Lung (tissue), 12 donors: ENCODE results near the gene OR6C75. TPM values are rescaled to one million over a fixed set of nuclear protein-coding genes. Genes with fewer than 3 reads are reported as not detected.

ENCODE experiments used
- ATAC-seq: fragments of 200-7000 bp; cut with Tn5 transposase; one replicate; pipeline ENCODE4 v1.9.1; 2020; ENCODE audit warnings: moderate number of reproducible peaks; ENCODE audit not compliant: insufficient read depth, low FRiP score
- DNase-seq, 3 donors: peaks; one replicate each; pipeline ENCODE4 v3.0.0-alpha.2; 2013 to 2017
- H3K27ac ChIP-seq, 2 donors: one replicate each; pipeline ENCODE4 v1.5.1; 2013; ENCODE audit warnings: mild to moderate bottlenecking in 2 of 2, moderate library complexity in 2 of 2, control low read depth in 1 of 2, inconsistent platforms in 1 of 2, low read depth in 1 of 2, low read length in 1 of 2
- H3K27me3 ChIP-seq, 3 donors: one replicate each; pipeline ENCODE4 v1.5.1; 2013; ENCODE audit warnings: low read length in 2 of 3; ENCODE audit not compliant: control insufficient read depth in 3 of 3, insufficient read depth in 3 of 3
- H3K36me3 ChIP-seq, 4 donors: one replicate each; pipeline ENCODE4 v1.5.1; 2013; ENCODE audit warnings: low read length in 4 of 4, mild to moderate bottlenecking in 1 of 4, moderate library complexity in 1 of 4; ENCODE audit not compliant: control insufficient read depth in 4 of 4, insufficient read depth in 4 of 4
- H3K4me1 ChIP-seq, 5 donors: one replicate each; pipeline ENCODE4 v1.5.1; 2013; ENCODE audit warnings: low read length in 5 of 5, mild to moderate bottlenecking in 2 of 5, moderate library complexity in 1 of 5; ENCODE audit not compliant: control insufficient read depth in 5 of 5, insufficient read depth in 5 of 5
- H3K4me3 ChIP-seq: one replicate; pipeline ENCODE4 v1.5.1; 2013; ENCODE audit warnings: mild to moderate bottlenecking, control low read depth, moderate library complexity
- H3K9ac ChIP-seq, 2 donors: one replicate each; pipeline ENCODE4 v1.5.1; 2013; ENCODE audit warnings: low read length in 2 of 2, control low read depth in 1 of 2; ENCODE audit not compliant: insufficient read depth in 1 of 2
- H3K9me3 ChIP-seq, 4 donors: one replicate each; pipeline ENCODE4 v1.5.1; 2013; ENCODE audit warnings: low read length in 3 of 4, mild to moderate bottlenecking in 1 of 4, moderate library complexity in 1 of 4; ENCODE audit not compliant: control insufficient read depth in 4 of 4, insufficient read depth in 3 of 4
- CTCF ChIP-seq: IDR thresholded peaks from 2 replicates; pipeline ENCODE4 v1.5.1; 2012; ENCODE audit warnings: mild to moderate bottlenecking; ENCODE audit errors: control extremely low read depth, extremely low read depth
- WGBS, 2 donors: extraction: QIAGEN DNeasy Blood & Tissue Kit; methylation state at CpG; one replicate each; pipeline ENCODE4 v1.1.7; 2013; 5-methylcytosine and 5-hydroxymethylcytosine counted together
- polyA plus RNA-seq, 2 donors: library from polyadenylated mRNA; stranded (reverse); fragments of 200-250 nt; gene quantifications; one replicate each; pipeline ENCODE4 v1.2.1, GENCODE V29; 2013
- total RNA-seq, 2 donors: library from RNA; depleted of rRNA in 1 of 2; stranded (reverse); fragments of >200 nt in 1 of 2; gene quantifications; one replicate each; pipeline ENCODE4 v1.2.1, GENCODE V29; 2014 to 2021
- donor health status: control.
- donor health status: control.
- donor health status: Bipolar disorder and iron deficiency.
- donor health status: healthy.
- donor health status: DM: yes; HTN: yes; CAD: no.

The OR6C75 gene
- total and polyA plus RNA-seq, 4 donors, result not detected

GRCh38 chr12:55372521-55372920 is 9.7 kb downstream of the OR6C75 start:
- no peaks in the 10 kb centered on the region for H3K4me1 ChIP-seq
- no peaks in the 10 kb centered on the region for H3K27me3 ChIP-seq
- no peak overlapping the region for H3K27ac ChIP-seq

GRCh38 chr12:55385891-55386290 is 23.1 kb downstream of the OR6C75 start:
- no peak overlapping the region for H3K9ac ChIP-seq
- no peaks in the 10 kb centered on the region for H3K36me3 ChIP-seq
- H3K4me1 ChIP-seq, result no peaks in the 10 kb centered on the region
- no peak overlapping the region for H3K27ac ChIP-seq
- H3K9me3 ChIP-seq, result no peaks in the 10 kb centered on the region
- TF ChIP-seq CTCF, result no peak
- no peak overlapping the region for H3K4me3 ChIP-seq
- ATAC-seq, result no peak
- DNase-seq, result no peak
- H3K27me3 ChIP-seq, result no peaks in the 10 kb centered on the region

More at GRCh38 chr12:55372521-55372920, 9.7 kb downstream of the OR6C75 start:
- WGBS, 2 donors, result 86% methylated on average over 4 of the region's 4 CpGs
- DNase-seq (no peak), ATAC-seq (no peak)
- Histone ChIP-seq H3K9me3 (no peaks in the 10 kb centered on the region), H3K36me3 (no peaks in the 10 kb centered on the region), H3K4me3 (no peak overlapping the region), H3K9ac (no peak overlapping the region)
- no peak for TF ChIP-seq CTCF

- ATAC-seq (no peak), DNase-seq (no peak)
These were observed 29.4 kb downstream of the OR6C75 start for GRCh38 chr12:55392032-55392795.

More at GRCh38 chr12:55392032-55392795, 29.4 kb downstream of the OR6C75 start:
- Histone ChIP-seq H3K9me3 (peaks cover 0 to 4% (median 0%) of the 10 kb centered on the region in 4 donors), H3K27ac (no peak overlapping the region), H3K36me3 (no peaks in the 10 kb centered on the region), H3K27me3 (peaks cover 0 to 2% (median 0%) of the 10 kb centered on the region in 3 donors), H3K4me1 (no peaks in the 10 kb centered on the region), H3K9ac (no peak overlapping the region), H3K4me3 (no peak overlapping the region)
- WGBS, 2 donors, result 92 to 94% methylated on average over 22 to 23 of the region's 23 CpGs
- TF ChIP-seq CTCF, result no peak
